HCEC 1CT (cell line): ENCODE measurements around the gene SLA2.

Source experiments
- DNase-seq: peaks from one replicate; pipeline ENCODE4 v3.0.0-alpha.2; 2017

The SLA2 gene

GRCh38 chr20:36607586-36608387 is 38.2 kb downstream of the SLA2 start:
- DNase-seq: no peak

GRCh38 chr20:36606158-36607066 is 39.6 kb downstream of the SLA2 start:
- no peak for DNase-seq

GRCh38 chr20:36605399-36606157 is 40.4 kb downstream of the SLA2 start, which contains the start of gene RAB5IF:
TSS of gene RAB5IF (plus strand) at chr20:36605779. CDS start at chr20:36605952, 173 bp downstream.
- peak; percentile 97 for DNase-seq

- DNase-seq: no peak
Observed at GRCh38 chr20:36604952-36605398, 41.0 kb downstream of the SLA2 start.

GRCh38 chr20:36601540-36601939 is 44.5 kb downstream of the SLA2 start:
- no peak for DNase-seq

GRCh38 chr20:36599912-36600345 is 46.1 kb downstream of the SLA2 start:
- DNase-seq: no peak

- no peak for DNase-seq
Observed at GRCh38 chr20:36593347-36593929, 52.6 kb downstream of the SLA2 start.

- no peak for DNase-seq
Observed at GRCh38 chr20:36591854-36592641, 53.9 kb downstream of the SLA2 start.

- DNase-seq: no peak
Observed at GRCh38 chr20:36591281-36591680, 54.7 kb downstream of the SLA2 start.

- no peak for DNase-seq
Observed at GRCh38 chr20:36587388-36588070, 58.5 kb downstream of the SLA2 start.

GRCh38 chr20:36585410-36586125 is 60.4 kb downstream of the SLA2 start:
- no peak for DNase-seq

GRCh38 chr20:36584018-36584481 is 61.9 kb downstream of the SLA2 start:
- no peak for DNase-seq

GRCh38 chr20:36582821-36583220 is 63.2 kb downstream of the SLA2 start:
- DNase-seq: no peak

- no peak for DNase-seq
Observed at GRCh38 chr20:36582322-36582721, 63.7 kb downstream of the SLA2 start.

GRCh38 chr20:36579996-36580545 is 65.9 kb downstream of the SLA2 start:
- DNase-seq: peak; percentile 11

- DNase-seq: no peak
Observed at GRCh38 chr20:36578356-36579041, 67.5 kb downstream of the SLA2 start.

GRCh38 chr20:36576081-36576445 is 69.9 kb downstream of the SLA2 start:
- DNase-seq: no peak

- peak; percentile 21 for DNase-seq
Observed at GRCh38 chr20:36574366-36575135, 71.4 kb downstream of the SLA2 start.
